ENCODE measurements around the gene PRMT3. TPM values are rescaled to one million over a fixed set of nuclear protein-coding genes. Genes with fewer than 3 reads are reported as not detected.
"Not testable (repeated sequence)": the region's sequence is repeated elsewhere in the genome, so short reads cannot be mapped to it uniquely, and the experiment has no call there.

PRMT3 gene
- total RNA-seq, 1 experiment from 2014 or later, result 22.6 TPM

DNA sequence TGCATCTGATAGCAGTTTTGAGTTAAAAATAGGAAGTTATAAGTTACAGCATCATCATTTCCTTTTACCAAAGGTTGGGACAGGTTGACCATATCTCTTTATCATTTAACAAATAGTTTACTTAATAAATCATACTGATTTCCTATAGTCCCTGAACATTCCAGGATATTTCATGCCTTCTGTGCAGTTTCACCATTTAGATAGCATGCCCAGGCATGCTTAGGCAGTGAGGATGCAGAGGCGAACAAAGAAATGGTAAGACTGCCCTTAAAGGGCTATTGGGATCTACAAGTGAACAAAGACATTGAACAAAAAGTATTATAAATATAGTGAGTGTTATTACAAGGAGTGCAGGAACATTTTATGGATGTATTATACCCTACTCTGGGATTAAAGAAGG, 96.4 kb downstream of the PRMT3 start:
- no peak overlapping the region for H2BK15ac ChIP-seq (ENCODE audit: low read depth, low read length)
- H4K20me1 ChIP-seq (ENCODE audit: control insufficient read depth, insufficient read depth, insufficient read length), result no peaks in the 10 kb centered on the region
- no peak overlapping the region for H4K91ac ChIP-seq (ENCODE audit: insufficient read length, low read depth, low read length)
- H2AFZ ChIP-seq (ENCODE audit: low read length), result no peak overlapping the region
- H3K9ac ChIP-seq (ENCODE audit: extremely low read depth, insufficient read length, low read length), result no peak overlapping the region
- Mint-ChIP-seq H3K27me3 (ENCODE audit: low read depth) (no peaks in the 10 kb centered on the region), H3K27ac (no peak overlapping the region), H3K9me3 (peaks cover 10 to 17% of the 10 kb centered on the region in 2 experiments; a peak in 4 of 5 replicates), H3K36me3 (ENCODE audit: insufficient read depth in 1 of 3, low read depth in 3 of 3) (peaks cover 22 to 28% (median 23%) of the 10 kb centered on the region in 3 experiments), H3K4me3 (no peak overlapping the region), H3K4me1 (no peaks in the 10 kb centered on the region)
- H3K79me1 ChIP-seq (ENCODE audit: insufficient read depth, low read depth, low read length, poor library complexity, severe bottlenecking), result no peaks in the 10 kb centered on the region
- H3K79me2 ChIP-seq (ENCODE audit: insufficient read depth, low read length), result no peaks in the 10 kb centered on the region
- no peak overlapping the region for H3K56ac ChIP-seq (ENCODE audit: insufficient read length, low read depth, low read length)
- DNase-seq, result no peak
- H3K27me3 ChIP-seq (ENCODE audit: insufficient read depth, low read length), result no peaks in the 10 kb centered on the region
- no peak overlapping the region for H3T11ph ChIP-seq (ENCODE audit: low read length)
- no peak overlapping the region for H2BK120ac ChIP-seq (ENCODE audit: low read depth, low read length, poor library complexity, severe bottlenecking)
- H4K5ac ChIP-seq (ENCODE audit: insufficient read length, low read depth, low read length), result no peak overlapping the region
- no peak overlapping the region for H3K18ac ChIP-seq (ENCODE audit: insufficient read length, low read depth, low read length)
- H3K14ac ChIP-seq (ENCODE audit: insufficient read depth, low read length), result no peak overlapping the region
- no peak overlapping the region for H2BK20ac ChIP-seq (ENCODE audit: low read depth, low read length, poor library complexity, severe bottlenecking)
- no peak overlapping the region for H3K4ac ChIP-seq (ENCODE audit: low read depth, low read length)
- no peak overlapping the region for H2AK5ac ChIP-seq (ENCODE audit: insufficient read length, low read length)
- no peak overlapping the region for H3K4me2 ChIP-seq (ENCODE audit: insufficient read depth, insufficient read length, low read length)
- no peak overlapping the region for H2BK12ac ChIP-seq (ENCODE audit: insufficient read length, low read depth, low read length)
- no CpG with 5 or more reads among the region's 1 CpG for WGBS (ENCODE audit: extremely low coverage, insufficient read length, low lambda C conversion rate)
- TF ChIP-seq, protein P1, sequence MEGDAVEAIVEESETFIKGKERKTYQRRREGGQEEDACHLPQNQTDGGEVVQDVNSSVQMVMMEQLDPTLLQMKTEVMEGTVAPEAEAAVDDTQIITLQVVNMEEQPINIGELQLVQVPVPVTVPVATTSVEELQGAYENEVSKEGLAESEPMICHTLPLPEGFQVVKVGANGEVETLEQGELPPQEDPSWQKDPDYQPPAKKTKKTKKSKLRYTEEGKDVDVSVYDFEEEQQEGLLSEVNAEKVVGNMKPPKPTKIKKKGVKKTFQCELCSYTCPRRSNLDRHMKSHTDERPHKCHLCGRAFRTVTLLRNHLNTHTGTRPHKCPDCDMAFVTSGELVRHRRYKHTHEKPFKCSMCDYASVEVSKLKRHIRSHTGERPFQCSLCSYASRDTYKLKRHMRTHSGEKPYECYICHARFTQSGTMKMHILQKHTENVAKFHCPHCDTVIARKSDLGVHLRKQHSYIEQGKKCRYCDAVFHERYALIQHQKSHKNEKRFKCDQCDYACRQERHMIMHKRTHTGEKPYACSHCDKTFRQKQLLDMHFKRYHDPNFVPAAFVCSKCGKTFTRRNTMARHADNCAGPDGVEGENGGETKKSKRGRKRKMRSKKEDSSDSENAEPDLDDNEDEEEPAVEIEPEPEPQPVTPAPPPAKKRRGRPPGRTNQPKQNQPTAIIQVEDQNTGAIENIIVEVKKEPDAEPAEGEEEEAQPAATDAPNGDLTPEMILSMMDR (conservative IDR thresholded peaks at IDR 0.05), result no peak
- H2BK5ac ChIP-seq (ENCODE audit: insufficient read length, low read length), result no peak overlapping the region
- H3K9me3 ChIP-seq (ENCODE audit: control insufficient read depth, low read depth, low read length), result peaks cover 8% of the 10 kb centered on the region
- H3K27ac ChIP-seq (ENCODE audit: insufficient read length, low read depth, low read length), result no peak overlapping the region
- H3K4me1 ChIP-seq (ENCODE audit: insufficient read depth, low read length), result no peaks in the 10 kb centered on the region
- H4K8ac ChIP-seq (replicated peaks; ENCODE audit: insufficient read length, low read depth, low read length), result no peak overlapping the region
- H3K23me2 ChIP-seq (ENCODE audit: insufficient read length, low read depth, low read length, poor library complexity, severe bottlenecking), result no peaks in the 10 kb centered on the region
- H3K23ac ChIP-seq (ENCODE audit: insufficient read length, low read depth, low read length), result no peak overlapping the region

DNA sequence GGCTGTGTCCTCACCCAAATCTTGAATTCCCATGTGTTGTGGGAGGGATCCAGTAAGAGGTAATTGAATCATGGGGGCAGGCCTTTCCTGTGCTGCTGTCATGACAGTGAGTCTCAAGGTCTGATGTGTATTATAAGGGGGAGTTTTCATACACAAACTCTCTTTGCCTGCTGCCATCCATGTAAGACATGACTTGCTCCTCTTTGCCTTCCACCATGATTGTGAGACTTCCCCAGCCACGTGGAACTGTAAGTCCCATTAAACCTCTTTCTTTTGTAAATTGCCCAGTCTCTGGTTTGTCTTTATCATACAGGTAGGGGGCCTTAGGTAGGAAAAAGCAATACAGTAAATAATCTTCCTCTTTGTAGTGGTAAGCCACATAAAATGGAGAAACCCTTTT, 96.9 kb downstream of the PRMT3 start:
- H2AK5ac ChIP-seq (ENCODE audit: insufficient read length, low read length); H2BK20ac ChIP-seq (ENCODE audit: low read depth, low read length, poor library complexity, severe bottlenecking); H3K4ac ChIP-seq (ENCODE audit: low read depth, low read length); H2BK5ac ChIP-seq (ENCODE audit: insufficient read length, low read length); H4K20me1 ChIP-seq (ENCODE audit: control insufficient read depth, insufficient read depth, insufficient read length); H3K14ac ChIP-seq (ENCODE audit: insufficient read depth, low read length); H3K4me2 ChIP-seq (ENCODE audit: insufficient read depth, insufficient read length, low read length); H3K27me3 ChIP-seq (ENCODE audit: insufficient read depth, low read length); H3K27ac ChIP-seq (ENCODE audit: insufficient read length, low read depth, low read length); H2BK12ac ChIP-seq (ENCODE audit: insufficient read length, low read depth, low read length); DNase-seq; H3K27ac Mint-ChIP-seq; H2BK15ac ChIP-seq (ENCODE audit: low read depth, low read length); H2BK120ac ChIP-seq (ENCODE audit: low read depth, low read length, poor library complexity, severe bottlenecking); H3K9ac ChIP-seq (ENCODE audit: extremely low read depth, insufficient read length, low read length); H3K4me3 Mint-ChIP-seq; H3T11ph ChIP-seq (ENCODE audit: low read length); H4K91ac ChIP-seq (ENCODE audit: insufficient read length, low read depth, low read length); H3K23me2 ChIP-seq (ENCODE audit: insufficient read length, low read depth, low read length, poor library complexity, severe bottlenecking); H3K56ac ChIP-seq (ENCODE audit: insufficient read length, low read depth, low read length); H4K8ac ChIP-seq (replicated peaks; ENCODE audit: insufficient read length, low read depth, low read length); H2AFZ ChIP-seq (ENCODE audit: low read length); H3K79me1 ChIP-seq (ENCODE audit: insufficient read depth, low read depth, low read length, poor library complexity, severe bottlenecking); H3K23ac ChIP-seq (ENCODE audit: insufficient read length, low read depth, low read length); H4K5ac ChIP-seq (ENCODE audit: insufficient read length, low read depth, low read length); H3K9me3 ChIP-seq (ENCODE audit: control insufficient read depth, low read depth, low read length); H3K4me1 Mint-ChIP-seq; H3K4me1 ChIP-seq (ENCODE audit: insufficient read depth, low read length); H3K18ac ChIP-seq (ENCODE audit: insufficient read length, low read depth, low read length); H3K79me2 ChIP-seq (ENCODE audit: insufficient read depth, low read length); H3K27me3 Mint-ChIP-seq (ENCODE audit: low read depth): not testable (repeated sequence)
- Mint-ChIP-seq H3K36me3 (ENCODE audit: insufficient read depth in 1 of 3, low read depth in 3 of 3) (peaks cover 22 to 28% (median 23%) of the 10 kb centered on the region in 3 experiments), H3K9me3 (peaks cover 10 to 17% of the 10 kb centered on the region in 2 experiments; a peak in 4 of 5 replicates)
- WGBS (ENCODE audit: extremely low coverage, insufficient read length, low lambda C conversion rate), result no CpG with 5 or more reads among the region's 1 CpG
